T-cell (primary cell): ENCODE measurements around the gene LHFPL3. TPM values are rescaled to one million over a fixed set of nuclear protein-coding genes. Genes with fewer than 3 reads are reported as not detected.
"Not testable (repeated sequence)": the region's sequence is repeated elsewhere in the genome, so short reads cannot be mapped to it uniquely, and the experiment has no call there.

ENCODE experiments used
- ATAC-seq, 4 experiments: fragments of 200-7000 bp in 3 of 4; fragments of 150-1000 bp in 1 of 4; cut with Tn5 transposase; replicated peaks in 1 of 4; 1 replicate in 3 of 4; 2 replicates in 1 of 4; pipeline ENCODE4 v1.10.0; 2021; ENCODE audit warnings: moderate library complexity in 3 of 4, mild to moderate bottlenecking in 2 of 4, moderate number of reproducible peaks in 1 of 4
- CTCF ChIA-PET, 2 donors: fragments of 300-600 bp; sonication (Branson Sonifier 250); formaldehyde crosslinking; loops; one replicate each; lab custom pipeline; 2022; ENCODE audit warnings: antibody characterized with exemption in 2 of 2; lab: Charles Lee
- POLR2A ChIA-PET, 2 donors: fragments of 300-600 bp; sonication (Branson Sonifier 250); formaldehyde crosslinking; loops; one replicate each; lab custom pipeline; 2022; ENCODE audit warnings: antibody characterized with exemption in 2 of 2; lab: Charles Lee
- DNase-seq, 35 experiments: peaks; one replicate each; pipeline versions ENCODE4 v3.0.0 to v3.0.0-alpha.2; 2013 to 2023
- H3K27ac ChIP-seq: one replicate; pipeline ENCODE4 v1.5.1; 2013; ENCODE audit warnings: low read length
- H3K27me3 ChIP-seq, 2 experiments: replicated peaks in 1 of 2; 1 replicate in 1 of 2; 2 replicates in 1 of 2; pipeline versions ENCODE4 v1.6.1 to v1.7.0; 2013; ENCODE audit warnings: low read length in 1 of 2, mixed read lengths in 1 of 2; ENCODE audit not compliant: control insufficient read depth in 2 of 2, insufficient read depth in 2 of 2; ENCODE audit errors: extremely low read depth in 1 of 2
- H3K36me3 ChIP-seq, 2 donors: 1 replicate in 1 of 2; 2 replicates in 1 of 2; pipeline versions ENCODE4 v1.6.1 to v1.7.0; 2013; ENCODE audit warnings: low read length in 1 of 2; ENCODE audit not compliant: control insufficient read depth in 2 of 2, insufficient read depth in 1 of 2; ENCODE audit errors: extremely low read depth in 1 of 2
- H3K4me1 ChIP-seq, 2 experiments: 1 replicate in 1 of 2; 2 replicates in 1 of 2; pipeline versions ENCODE4 v1.6.1 to v1.7.0; 2013; ENCODE audit warnings: low read length in 2 of 2, mixed read lengths in 1 of 2; ENCODE audit not compliant: insufficient read depth in 2 of 2, control insufficient read depth in 1 of 2; ENCODE audit errors: extremely low read depth in 1 of 2
- H3K4me3 ChIP-seq, 2 donors: 1 replicate in 1 of 2; 2 replicates in 1 of 2; pipeline versions ENCODE4 v1.5.1 to v1.7.0; 2013; ENCODE audit warnings: mild to moderate bottlenecking in 2 of 2, low read length in 1 of 2, moderate library complexity in 1 of 2; ENCODE audit not compliant: control insufficient read depth in 1 of 2; ENCODE audit errors: extremely low read depth in 1 of 2
- H3K9me3 ChIP-seq: 2 replicates; pipeline ENCODE4 v1.7.0; 2013
- H3K27ac Mint-ChIP-seq, 2 donors: one replicate each; pipeline ENCODE4 v1.8.0; 2020 to 2021; ENCODE audit warnings: mild to moderate bottlenecking in 2 of 2, mixed read lengths in 2 of 2
- H3K27me3 Mint-ChIP-seq, 2 donors: one replicate each; pipeline ENCODE4 v1.8.0; 2021 to 2022; ENCODE audit warnings: mixed read lengths in 2 of 2
- H3K36me3 Mint-ChIP-seq: one replicate; pipeline ENCODE4 v1.8.0; 2021; ENCODE audit warnings: mixed read lengths
- H3K4me1 Mint-ChIP-seq, 3 donors: one replicate each; pipeline ENCODE4 v1.8.0; 2020 to 2022; ENCODE audit warnings: mixed read lengths in 3 of 3, mild to moderate bottlenecking in 1 of 3
- H3K4me3 Mint-ChIP-seq, 3 donors: one replicate each; pipeline ENCODE4 v1.8.0; 2020 to 2022; ENCODE audit warnings: mild to moderate bottlenecking in 3 of 3, mixed read lengths in 3 of 3, moderate library complexity in 3 of 3
- H3K9me3 Mint-ChIP-seq, 3 donors: one replicate each; pipeline ENCODE4 v1.8.0; 2020 to 2022; ENCODE audit warnings: mixed read lengths in 3 of 3
- WGBS: methylation state at CpG from one replicate; pipeline ENCODE4 v1.1.5; 2013; ENCODE audit warnings: missing lambda C conversion rate; ENCODE audit not compliant: insufficient coverage; 5-methylcytosine and 5-hydroxymethylcytosine counted together
- total RNA-seq, 35 experiments: library from RNA in 6 of 35; stranded (reverse) in 6 of 35; fragments of 120-200 nt in 1 of 35; gene quantifications; one replicate each; pipeline versions ENCODE4 v1.2.1 to v1.2.4 and lab custom pipeline; 2013 to 2026

LHFPL3 gene
- total RNA-seq, 5 donors from 2014 or later (not counting 1 experiment from before 2014, with no cell fraction given): not detected

DNA sequence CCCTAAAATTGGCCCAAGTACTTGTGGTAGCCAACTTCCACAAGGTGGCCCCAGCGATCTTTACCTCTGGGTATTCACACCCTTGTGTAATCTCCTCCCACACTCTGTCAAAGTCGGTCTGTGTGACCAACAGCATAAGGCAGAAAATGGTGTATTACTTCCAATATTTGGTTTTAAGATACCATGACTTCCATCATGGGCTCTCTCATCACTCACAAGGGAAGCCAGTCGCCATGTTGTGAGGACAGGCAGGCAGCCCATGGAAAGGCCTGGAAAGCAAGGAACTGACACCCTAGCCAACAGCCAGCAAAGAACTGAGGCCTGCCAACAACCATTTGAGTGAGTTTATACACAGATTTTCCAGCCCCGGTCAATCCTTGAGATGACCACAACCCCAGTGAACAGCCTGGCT is 594.6 kb downstream of the LHFPL3 start:
- 30% methylated on average over 3 of the region's 4 CpGs for WGBS
- ChIA-PET CTCF (interaction anchor here (0.6 to 1.3 kb wide), 6 partner anchors 40 to 143 kb away, joined by 3 to 8 read pairs (median 4); no protein-coding TSS in a partner anchor), POLR2A (no interaction called here)
- H3K27ac ChIP-seq: no peak overlapping the region
- no peaks in the 10 kb centered on the region for H3K27me3 ChIP-seq
- Mint-ChIP-seq H3K27me3 (peaks cover 0 to 3% of the 10 kb centered on the region in 2 donors), H3K27ac (peak overlapping the region; percentile 24 to 61), H3K4me1 (peaks cover 4 to 6% (median 4%) of the 10 kb centered on the region in 3 donors), H3K4me3 (no peak overlapping the region), H3K36me3 (no peaks in the 10 kb centered on the region), H3K9me3 (no peaks in the 10 kb centered on the region)
- DNase-seq: peak; percentile 24 to 86 (median 62)
- no peaks in the 10 kb centered on the region for H3K9me3 ChIP-seq
- no peaks in the 10 kb centered on the region for H3K36me3 ChIP-seq
- peaks cover 0 to 4% of the 10 kb centered on the region in 2 experiments for H3K4me1 ChIP-seq
- no peak overlapping the region for H3K4me3 ChIP-seq
- ATAC-seq: peak; percentile 87 to 96 (median 90)

DNA sequence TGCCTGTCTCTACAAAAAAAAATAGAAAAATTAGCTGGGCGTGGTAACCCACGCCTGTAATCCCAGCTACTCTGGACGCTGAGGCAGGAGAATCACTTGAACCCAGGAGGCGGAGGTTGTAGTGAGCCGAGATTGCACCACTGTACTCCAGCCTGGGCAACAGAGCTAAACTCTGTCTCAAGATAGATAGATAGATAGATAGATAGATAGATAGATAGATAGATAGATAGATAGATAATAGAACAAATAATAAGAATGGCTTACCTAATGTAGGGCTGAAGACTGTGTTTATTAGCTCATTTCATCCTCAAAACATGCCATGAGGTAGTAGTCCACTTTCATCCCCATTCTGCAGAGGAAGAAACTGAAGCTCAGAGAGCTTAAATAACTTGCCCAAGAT is 597.8 kb downstream of the LHFPL3 start:
- ChIA-PET POLR2A (interaction anchor here (0.5 to 0.7 kb wide), 3 partner anchors 121 to 413 kb away, joined by 3 to 5 read pairs (median 4); no protein-coding TSS in a partner anchor), CTCF (interaction anchor here in 1 of 2 donors (1.2 to 2.3 kb wide), 2 partner anchors 42 to 55 kb away, joined by 5 to 8 read pairs; no protein-coding TSS in a partner anchor)
- not testable (repeated sequence) for H3K4me3 ChIP-seq, H3K4me3 Mint-ChIP-seq, H3K27me3 ChIP-seq, H3K27ac Mint-ChIP-seq, H3K9me3 ChIP-seq, H3K4me1 ChIP-seq, H3K27ac ChIP-seq, H3K27me3 Mint-ChIP-seq, H3K36me3 Mint-ChIP-seq, H3K9me3 Mint-ChIP-seq, ATAC-seq, DNase-seq, H3K36me3 ChIP-seq, H3K4me1 Mint-ChIP-seq
- 94% methylated on average over 3 of the region's 5 CpGs for WGBS

GRCh38 chr7:104926601-104927041 is 598.2 kb downstream of the LHFPL3 start:
- POLR2A ChIA-PET: interaction anchor here in 1 of 2 donors (0.5 to 0.7 kb wide), 3 partner anchors 17 to 140 kb away, joined by 3 to 4 read pairs (median 4); no protein-coding TSS in a partner anchor
- WGBS: 50% methylated on average over 1 of the region's 5 CpGs

GRCh38 chr7:104927055-104927454 is 598.7 kb downstream of the LHFPL3 start:
- Mint-ChIP-seq H3K4me3 (no peak overlapping the region), H3K27ac (no peak overlapping the region), H3K36me3 (no peaks in the 10 kb centered on the region), H3K9me3 (no peaks in the 10 kb centered on the region), H3K27me3 (no peaks in the 10 kb centered on the region), H3K4me1 (peaks cover 0 to 6% (median 4%) of the 10 kb centered on the region in 3 donors)
- ATAC-seq (no peak), DNase-seq (no peak)
- ChIA-PET POLR2A (interaction anchor here (0.5 to 0.7 kb wide), 3 partner anchors 17 to 449 kb away, joined by 3 to 4 read pairs (median 3); no protein-coding TSS in a partner anchor), CTCF (interaction anchor here in 1 of 2 donors (0.9 to 2.3 kb wide), 3 partner anchors 43 to 604 kb away, joined by 4 to 8 read pairs (median 5); no protein-coding TSS in a partner anchor)
- Histone ChIP-seq H3K4me1 (peaks cover 0 to 4% of the 10 kb centered on the region in 2 experiments), H3K9me3 (no peaks in the 10 kb centered on the region), H3K27me3 (no peaks in the 10 kb centered on the region), H3K36me3 (no peaks in the 10 kb centered on the region), H3K4me3 (no peak overlapping the region), H3K27ac (no peak overlapping the region)
- WGBS: no CpG with 5 or more reads among the region's 7 CpGs

More at GRCh38 chr7:104926601-104927041, 598.2 kb downstream of the LHFPL3 start:
- H3K4me1 Mint-ChIP-seq: peaks cover 0 to 6% (median 4%) of the 10 kb centered on the region in 3 donors
- H3K36me3 ChIP-seq: no peaks in the 10 kb centered on the region
- H3K9me3 ChIP-seq: no peaks in the 10 kb centered on the region
- H3K27me3 ChIP-seq: no peaks in the 10 kb centered on the region
- H3K4me3 ChIP-seq: no peak overlapping the region
- no peaks in the 10 kb centered on the region for H3K27me3 Mint-ChIP-seq
- ATAC-seq: no peak
- H3K27ac ChIP-seq: no peak overlapping the region
- CTCF ChIA-PET: interaction anchor here in 1 of 2 donors (0.9 to 2.3 kb wide), 3 partner anchors 43 to 55 kb away, joined by 5 to 8 read pairs (median 5); no protein-coding TSS in a partner anchor
- no peak overlapping the region for H3K4me3 Mint-ChIP-seq
- no peaks in the 10 kb centered on the region for H3K36me3 Mint-ChIP-seq
- H3K27ac Mint-ChIP-seq: no peak overlapping the region
- no peaks in the 10 kb centered on the region for H3K9me3 Mint-ChIP-seq
- DNase-seq: no peak
- peaks cover 0 to 4% of the 10 kb centered on the region in 2 experiments for H3K4me1 ChIP-seq

GRCh38 chr7:104928721-104929400 is 600.5 kb downstream of the LHFPL3 start:
- no CpG with 5 or more reads among the region's 6 CpGs for WGBS
- Mint-ChIP-seq H3K27ac (no peak overlapping the region), H3K4me1 (peaks cover 0 to 8% (median 0%) of the 10 kb centered on the region in 3 donors), H3K36me3 (no peaks in the 10 kb centered on the region), H3K27me3 (no peaks in the 10 kb centered on the region), H3K4me3 (no peak overlapping the region), H3K9me3 (no peaks in the 10 kb centered on the region)
- Histone ChIP-seq H3K27me3 (no peaks in the 10 kb centered on the region), H3K4me1 (no peaks in the 10 kb centered on the region), H3K4me3 (no peak overlapping the region), H3K36me3 (no peaks in the 10 kb centered on the region), H3K27ac (no peak overlapping the region), H3K9me3 (no peaks in the 10 kb centered on the region)
- no peak for DNase-seq
- ATAC-seq: no peak
- ChIA-PET POLR2A (interaction anchor here in 1 of 2 donors (0.6 kb wide), 1 partner anchor 37 kb away, joined by 4 read pairs; no protein-coding TSS in a partner anchor), CTCF (interaction anchor here (0.6 to 0.9 kb wide), 3 partner anchors 41 to 51 kb away, joined by 3 read pairs; no protein-coding TSS in a partner anchor)

DNA sequence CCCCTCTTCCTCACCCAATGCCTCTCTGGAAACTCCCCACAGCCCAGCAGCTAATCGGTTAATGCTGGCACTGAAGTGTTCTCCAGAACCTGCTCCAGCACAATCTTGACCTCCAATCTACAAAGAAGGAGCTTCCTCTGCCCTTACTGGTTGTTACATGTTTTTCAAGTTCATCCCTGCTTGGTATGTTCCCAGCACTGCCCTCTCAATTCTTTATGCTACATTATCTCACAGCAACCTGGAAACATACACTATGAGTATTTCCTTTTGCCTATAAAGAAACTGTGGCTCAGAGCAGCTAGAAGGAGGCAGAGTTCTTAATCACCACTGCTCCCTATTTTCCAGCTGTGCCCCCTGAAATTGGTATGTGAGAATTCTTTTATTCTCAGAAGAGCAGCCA is 601.5 kb downstream of the LHFPL3 start:
- Mint-ChIP-seq H3K27ac (no peak overlapping the region), H3K27me3 (no peaks in the 10 kb centered on the region), H3K4me3 (no peak overlapping the region), H3K4me1 (peaks cover 0 to 12% (median 0%) of the 10 kb centered on the region in 3 donors), H3K9me3 (no peaks in the 10 kb centered on the region), H3K36me3 (no peaks in the 10 kb centered on the region)
- DNase-seq (no peak), ATAC-seq (no peak)
- Histone ChIP-seq H3K4me3 (no peak overlapping the region), H3K9me3 (no peaks in the 10 kb centered on the region), H3K27ac (no peak overlapping the region), H3K4me1 (no peaks in the 10 kb centered on the region), H3K36me3 (no peaks in the 10 kb centered on the region), H3K27me3 (no peaks in the 10 kb centered on the region)
- ChIA-PET POLR2A (interaction anchor here in 1 of 2 donors (0.6 kb wide), 2 partner anchors 36 to 90 kb away, joined by 3 to 4 read pairs; no protein-coding TSS in a partner anchor), CTCF (interaction anchor here (0.6 to 0.9 kb wide), 4 partner anchors 24 to 51 kb away, joined by 3 read pairs; no protein-coding TSS in a partner anchor)
- WGBS: 77% methylated on average over 1 of the region's 1 CpG
